SU-DHL-6 (cell line): ENCODE data around the gene COL5A1.

ENCODE experiments used
- CTCF ChIP-seq: fragments of 200-600 bp; sonication (generic); IDR thresholded peaks from one replicate; pipeline ENCODE4 v1.5.1; 2017; ENCODE audit warnings: antibody characterized with exemption, mild to moderate bottlenecking, low read length, moderate library complexity; ENCODE audit not compliant: insufficient read depth, poor library complexity, severe bottlenecking
- EZH2phosphoT487 ChIP-seq: fragments of 200-600 bp; sonication (generic), shearing (Covaris generic); conservative IDR thresholded peaks from 2 replicates; pipeline ENCODE4 v1.6.1; 2018; ENCODE audit warnings: mild to moderate bottlenecking, antibody characterized with exemption, low read length, moderate library complexity, mixed read lengths

- TF ChIP-seq CTCF (no peak), EZH2phosphoT487 (no peak)
These were observed 47.2 kb downstream of the COL5A1 start for GRCh38 chr9:134688661-134689320.
